HUES64 (cell line): ENCODE measurements around the gene CCDC136.

Experiments
- H3K27ac ChIP-seq: 2 replicates; pipeline ENCODE4 v1.7.0; 2013; ENCODE audit warnings: low read depth, low read length, inconsistent platforms
- H3K27me3 ChIP-seq: 2 replicates; pipeline ENCODE4 v1.6.1; 2013; ENCODE audit warnings: mild to moderate bottlenecking, low read length; ENCODE audit not compliant: insufficient read depth
- H3K36me3 ChIP-seq: 2 replicates; pipeline ENCODE4 v1.6.1; 2013; ENCODE audit warnings: mild to moderate bottlenecking, low read length; ENCODE audit not compliant: insufficient read depth
- H3K4me1 ChIP-seq: 2 replicates; pipeline ENCODE4 v1.6.1; 2013; ENCODE audit warnings: mild to moderate bottlenecking, low read length, moderate library complexity; ENCODE audit not compliant: insufficient read depth
- H3K4me3 ChIP-seq: 2 replicates; pipeline ENCODE4 v1.5.1; 2013; ENCODE audit warnings: mild to moderate bottlenecking, low read length, moderate library complexity
- H3K9ac ChIP-seq: 2 replicates; pipeline ENCODE4 v1.6.1; 2013; ENCODE audit warnings: mild to moderate bottlenecking, low read depth, low read length
- H3K9me3 ChIP-seq: 2 replicates; pipeline ENCODE4 v1.6.1; 2013; ENCODE audit warnings: low read depth, low read length; ENCODE audit not compliant: insufficient read depth
- WGBS: fragments of 150-250, 120-280 bp; methylation state at CpG from one replicate; pipeline ENCODE4 v1.1.7; 2013; ENCODE audit warnings: missing lambda C conversion rate; 5-methylcytosine and 5-hydroxymethylcytosine counted together

Gene CCDC136

GRCh38 chr7:128841171-128841690 is 49.5 kb downstream of the CCDC136 start:
- Histone ChIP-seq H3K4me3 (no peak overlapping the region), H3K27ac (no peak overlapping the region), H3K36me3 (peaks cover 43% of the 10 kb centered on the region; the same call in 1 of the 2 replicates), H3K27me3 (no peaks in the 10 kb centered on the region), H3K9ac (no peak overlapping the region), H3K4me1 (no peaks in the 10 kb centered on the region), H3K9me3 (no peaks in the 10 kb centered on the region)
- WGBS = 94% methylated on average over 17 of the region's 17 CpGs

- H3K36me3 ChIP-seq = peaks cover 47% of the 10 kb centered on the region; the same call in 1 of the 2 replicates
- no peaks in the 10 kb centered on the region for H3K9me3 ChIP-seq
- no peak overlapping the region for H3K27ac ChIP-seq
- no peaks in the 10 kb centered on the region for H3K27me3 ChIP-seq
- WGBS = 75% methylated on average over 35 of the region's 35 CpGs
- H3K4me3 ChIP-seq = no peak overlapping the region
- no peak overlapping the region; the same call in 1 of the 2 replicates for H3K9ac ChIP-seq
- H3K4me1 ChIP-seq = no peaks in the 10 kb centered on the region
Measured at GRCh38 chr7:128841921-128842673, 50.3 kb downstream of the CCDC136 start.

- peaks cover 44% of the 10 kb centered on the region; the same call in 1 of the 2 replicates for H3K36me3 ChIP-seq
- H3K4me3 ChIP-seq = no peak overlapping the region
- H3K9ac ChIP-seq = no peak overlapping the region
- no peaks in the 10 kb centered on the region for H3K9me3 ChIP-seq
- H3K27me3 ChIP-seq = no peaks in the 10 kb centered on the region
- no peak overlapping the region for H3K27ac ChIP-seq
- WGBS = 96% methylated on average over 38 of the region's 38 CpGs
- H3K4me1 ChIP-seq = no peaks in the 10 kb centered on the region
Measured at GRCh38 chr7:128842674-128843641, 51.2 kb downstream of the CCDC136 start.

GRCh38 chr7:128843938-128844621 is 52.3 kb downstream of the CCDC136 start:
- H3K4me3 ChIP-seq = no peak overlapping the region
- H3K27ac ChIP-seq = no peak overlapping the region
- H3K4me1 ChIP-seq = no peaks in the 10 kb centered on the region
- no peaks in the 10 kb centered on the region for H3K9me3 ChIP-seq
- H3K27me3 ChIP-seq = no peaks in the 10 kb centered on the region
- WGBS = 96% methylated on average over 17 of the region's 17 CpGs
- no peak overlapping the region for H3K9ac ChIP-seq
- peaks cover 40% of the 10 kb centered on the region; the same call in 1 of the 2 replicates for H3K36me3 ChIP-seq

- no peak overlapping the region for H3K9ac ChIP-seq
- H3K4me1 ChIP-seq = no peaks in the 10 kb centered on the region
- WGBS = 96% methylated on average over 25 of the region's 25 CpGs
- H3K27me3 ChIP-seq = no peaks in the 10 kb centered on the region
- peaks cover 46% of the 10 kb centered on the region; the same call in 1 of the 2 replicates for H3K36me3 ChIP-seq
- H3K27ac ChIP-seq = no peak overlapping the region
- no peak overlapping the region for H3K4me3 ChIP-seq
- no peaks in the 10 kb centered on the region for H3K9me3 ChIP-seq
Measured at GRCh38 chr7:128844777-128845311, 53.1 kb downstream of the CCDC136 start.

- Histone ChIP-seq H3K36me3 (peaks cover 46% of the 10 kb centered on the region; the same call in 1 of the 2 replicates), H3K4me1 (no peaks in the 10 kb centered on the region), H3K9ac (no peak overlapping the region), H3K4me3 (no peak overlapping the region), H3K9me3 (no peaks in the 10 kb centered on the region), H3K27ac (no peak overlapping the region), H3K27me3 (no peaks in the 10 kb centered on the region)
- whole genome bisulfite sequencing = 89% methylated on average over 5 of the region's 5 CpGs
Measured at GRCh38 chr7:128845475-128845874, 53.7 kb downstream of the CCDC136 start.

GRCh38 chr7:128845987-128846386 is 54.2 kb downstream of the CCDC136 start:
- WGBS = 92% methylated on average over 19 of the region's 19 CpGs
- Histone ChIP-seq H3K4me3 (no peak overlapping the region), H3K9ac (no peak overlapping the region), H3K27me3 (no peaks in the 10 kb centered on the region), H3K9me3 (no peaks in the 10 kb centered on the region), H3K4me1 (no peaks in the 10 kb centered on the region), H3K36me3 (peaks cover 48% of the 10 kb centered on the region; the same call in 1 of the 2 replicates), H3K27ac (no peak overlapping the region)

GRCh38 chr7:128846781-128847444 is 55.1 kb downstream of the CCDC136 start:
- Histone ChIP-seq H3K9ac (no peak overlapping the region), H3K4me1 (no peaks in the 10 kb centered on the region), H3K4me3 (no peak overlapping the region), H3K27ac (no peak overlapping the region), H3K36me3 (peaks cover 55% of the 10 kb centered on the region; the same call in 1 of the 2 replicates), H3K27me3 (no peaks in the 10 kb centered on the region), H3K9me3 (no peaks in the 10 kb centered on the region)
- 95% methylated on average over 14 of the region's 14 CpGs for WGBS

GRCh38 chr7:128847721-128848211 is 56.0 kb downstream of the CCDC136 start:
- Histone ChIP-seq H3K9me3 (no peaks in the 10 kb centered on the region), H3K4me3 (no peak overlapping the region), H3K9ac (no peak overlapping the region), H3K27ac (no peak overlapping the region), H3K36me3 (peaks cover 59% of the 10 kb centered on the region), H3K27me3 (no peaks in the 10 kb centered on the region), H3K4me1 (no peaks in the 10 kb centered on the region)
- WGBS = 96% methylated on average over 17 of the region's 17 CpGs
